ENCODE data around the gene ELK4.

Gene ELK4

GRCh38 chr1:205631768-205632668 is at the start of gene ELK4:
Gene ELK4, minus strand, starts transcription at chr1:205632011. Its CDS starts 8,129 bp downstream, at chr1:205623882.
- no peaks in the 10 kb centered on the region for H3K9me3 Mint-ChIP-seq
- DNase-seq: peak; percentile 99
- peaks cover 15% of the 10 kb centered on the region for H3K36me3 Mint-ChIP-seq (ENCODE audit: low read depth)
- H3K27me3 Mint-ChIP-seq (ENCODE audit: low read depth, poor library complexity): peaks cover 1% of the 10 kb centered on the region
- TF ChIP-seq CTCF (IDR thresholded peaks at IDR 0.05): peak; percentile 46
- peak within 1 kb of the TSS; percentile 96 for H3K4me3 Mint-ChIP-seq
- H3K4me1 Mint-ChIP-seq: peaks cover 56% of the 10 kb centered on the region
- H3K27ac Mint-ChIP-seq: peak within 1 kb of the TSS; percentile 99

GRCh38 chr1:205681364-205681763 is 49.6 kb upstream of the ELK4 start:
- Mint-ChIP-seq H3K9me3 (no peaks in the 10 kb centered on the region), H3K36me3 (ENCODE audit: low read depth) (no peaks in the 10 kb centered on the region), H3K27ac (no peak overlapping the region), H3K27me3 (ENCODE audit: low read depth, poor library complexity) (peaks cover 22% of the 10 kb centered on the region), H3K4me1 (peaks cover 32% of the 10 kb centered on the region), H3K4me3 (peak overlapping the region; percentile 80)
- DNase-seq: no peak
- TF ChIP-seq CTCF (IDR thresholded peaks at IDR 0.05): no peak

GRCh38 chr1:205680073-205680851 is 48.5 kb upstream of the ELK4 start, which contains the start of gene SLC45A3:
Gene SLC45A3, minus strand, starts transcription at chr1:205680509. Its CDS starts 15,853 bp downstream, at chr1:205664656.
- no peaks in the 10 kb centered on the region for H3K9me3 Mint-ChIP-seq
- H3K36me3 Mint-ChIP-seq (ENCODE audit: low read depth): no peaks in the 10 kb centered on the region
- peak within 1 kb of the TSS; percentile 82 for H3K4me3 Mint-ChIP-seq
- no peak for TF ChIP-seq CTCF (IDR thresholded peaks at IDR 0.05)
- H3K27ac Mint-ChIP-seq: no peak within 1 kb of the TSS
- peak; percentile 78 for DNase-seq
- peaks cover 41% of the 10 kb centered on the region for H3K4me1 Mint-ChIP-seq
- peaks cover 23% of the 10 kb centered on the region for H3K27me3 Mint-ChIP-seq (ENCODE audit: low read depth, poor library complexity)

- no peak for DNase-seq
- peaks cover 45% of the 10 kb centered on the region for H3K4me1 Mint-ChIP-seq
- no peak overlapping the region for H3K27ac Mint-ChIP-seq
- H3K27me3 Mint-ChIP-seq (ENCODE audit: low read depth, poor library complexity): peaks cover 25% of the 10 kb centered on the region
- no peaks in the 10 kb centered on the region for H3K9me3 Mint-ChIP-seq
- H3K36me3 Mint-ChIP-seq (ENCODE audit: low read depth): no peaks in the 10 kb centered on the region
- TF ChIP-seq CTCF (IDR thresholded peaks at IDR 0.05): no peak
- peak overlapping the region; percentile 82 for H3K4me3 Mint-ChIP-seq
Measured at GRCh38 chr1:205678286-205679111, 46.7 kb upstream of the ELK4 start.

- no peak overlapping the region for H3K4me3 Mint-ChIP-seq
- peaks cover 29% of the 10 kb centered on the region for H3K27me3 Mint-ChIP-seq (ENCODE audit: low read depth, poor library complexity)
- no peak overlapping the region for H3K27ac Mint-ChIP-seq
- TF ChIP-seq CTCF (IDR thresholded peaks at IDR 0.05): no peak
- no peaks in the 10 kb centered on the region for H3K36me3 Mint-ChIP-seq (ENCODE audit: low read depth)
- peaks cover 44% of the 10 kb centered on the region for H3K4me1 Mint-ChIP-seq
- no peak for DNase-seq
- H3K9me3 Mint-ChIP-seq: no peaks in the 10 kb centered on the region
Measured at GRCh38 chr1:205677167-205677566, 45.4 kb upstream of the ELK4 start.

Data from nephron progenitor cell (in vitro differentiated cells).